Naive thymus-derived CD4-positive, alpha-beta T cell (primary cell): Measurements from ENCODE around the gene CD38. TPM values are rescaled to one million over a fixed set of nuclear protein-coding genes. Genes with fewer than 3 reads are reported as not detected.
A peak's percentile ranks its signal among the peaks of the same experiment; 100 is the strongest.
"Not testable (repeated sequence)": the region's sequence is repeated elsewhere in the genome, so short reads cannot be mapped to it uniquely, and the experiment has no call there.

ENCODE experiments used
- ATAC-seq: fragments of 150-1000 bp; cut with Tn5 transposase; 2 replicates; pipeline ENCODE4 v1.10.0; 2021; ENCODE audit warnings: mild to moderate bottlenecking, moderate library complexity
- CTCF ChIA-PET: fragments of 350-600 bp; sonication (Branson Sonifier 250); formaldehyde crosslinking; loops from one replicate; lab custom pipeline; 2021; ENCODE audit warnings: antibody characterized with exemption; lab: Charles Lee
- POLR2A ChIA-PET: fragments of 350-600 bp; sonication (Branson Sonifier 250); formaldehyde crosslinking; loops from one replicate; lab custom pipeline; 2021; ENCODE audit warnings: antibody characterized with exemption, inconsistent platforms; lab: Charles Lee
- DNase-seq, 9 donors: peaks; one replicate each; pipeline versions ENCODE4 v3.0.0 to v3.0.0-alpha.2; 2020 to 2022; ENCODE audit warnings: mixed read lengths in 1 of 9
- H3K27ac ChIP-seq: one replicate; pipeline ENCODE4 v1.7.0; 2013; ENCODE audit warnings: mild to moderate bottlenecking, low read depth, low read length, moderate library complexity
- H3K27me3 ChIP-seq, 2 donors: one replicate each; pipeline ENCODE4 v1.7.0; 2013; ENCODE audit warnings: low read length in 2 of 2, mild to moderate bottlenecking in 2 of 2, moderate library complexity in 2 of 2; ENCODE audit not compliant: control insufficient read depth in 2 of 2, insufficient read depth in 2 of 2
- H3K36me3 ChIP-seq, 3 experiments: 1 replicate in 2 of 3; 2 replicates in 1 of 3; pipeline ENCODE4 v1.7.0; 2013; ENCODE audit warnings: low read length in 3 of 3, mild to moderate bottlenecking in 3 of 3, moderate library complexity in 1 of 3; ENCODE audit not compliant: insufficient read depth in 3 of 3, control insufficient read depth in 2 of 3
- H3K4me1 ChIP-seq, 2 donors: one replicate each; pipeline ENCODE4 v1.7.0; 2013; ENCODE audit warnings: low read length in 2 of 2, mild to moderate bottlenecking in 2 of 2, moderate library complexity in 1 of 2; ENCODE audit not compliant: control insufficient read depth in 2 of 2, insufficient read depth in 2 of 2
- H3K4me3 ChIP-seq: 2 replicates; pipeline ENCODE4 v1.7.0; 2013; ENCODE audit warnings: mild to moderate bottlenecking, low read length
- H3K9me3 ChIP-seq, 3 experiments: 1 replicate in 2 of 3; 2 replicates in 1 of 3; pipeline ENCODE4 v1.7.0; 2013; ENCODE audit warnings: low read length in 3 of 3; ENCODE audit not compliant: control insufficient read depth in 2 of 3
- H3K27ac Mint-ChIP-seq, 9 donors: one replicate each; pipeline ENCODE4 v1.8.0; 2020 to 2022; ENCODE audit warnings: mixed read lengths in 9 of 9, mild to moderate bottlenecking in 8 of 9, moderate library complexity in 5 of 9, inconsistent platforms in 2 of 9
- H3K27me3 Mint-ChIP-seq, 5 donors: one replicate each; pipeline ENCODE4 v1.8.0; 2021 to 2022; ENCODE audit warnings: mixed read lengths in 5 of 5, mild to moderate bottlenecking in 1 of 5
- H3K36me3 Mint-ChIP-seq, 5 donors: one replicate each; pipeline ENCODE4 v1.8.0; 2020 to 2022; ENCODE audit warnings: mixed read lengths in 5 of 5, mild to moderate bottlenecking in 3 of 5, inconsistent platforms in 1 of 5
- H3K4me1 Mint-ChIP-seq, 7 donors: one replicate each; pipeline ENCODE4 v1.8.0; 2020 to 2022; ENCODE audit warnings: mixed read lengths in 7 of 7, mild to moderate bottlenecking in 3 of 7, inconsistent platforms in 1 of 7
- H3K4me3 Mint-ChIP-seq, 10 donors: one replicate each; pipeline ENCODE4 v1.8.0; 2020 to 2022; ENCODE audit warnings: mild to moderate bottlenecking in 10 of 10, mixed read lengths in 10 of 10, moderate library complexity in 6 of 10, inconsistent platforms in 2 of 10
- H3K9me3 Mint-ChIP-seq, 11 donors: one replicate each; pipeline ENCODE4 v1.8.0; 2020 to 2022; ENCODE audit warnings: mixed read lengths in 11 of 11, mild to moderate bottlenecking in 4 of 11, inconsistent platforms in 1 of 11, moderate library complexity in 1 of 11
- intact Hi-C, 2 donors: fragments of 100-400 bp; cut with micrococcal nuclease; formaldehyde crosslinking; loops; one replicate each; pipeline ENCODE4 v1.15.1; 2023
- polyA plus RNA-seq, 2 donors: library from polyadenylated mRNA; unstranded; fragments of 300-500 nt; fragmentation: Illumina TruSeq; gene quantifications; one replicate each; pipeline ENCODE4 v1.2.3, GENCODE V29; 2021
- total RNA-seq, 6 experiments: library from RNA in 5 of 6; stranded (reverse) in 5 of 6; gene quantifications; 1 replicate in 5 of 6; 2 replicates in 1 of 6; pipeline ENCODE4 v1.2.3 and lab custom pipeline; 2021 to 2026

The CD38 gene
- total and polyA plus RNA-seq, 7 experiments from 2014 or later, result 5.6 to 189 (median 14.0) TPM

DNA sequence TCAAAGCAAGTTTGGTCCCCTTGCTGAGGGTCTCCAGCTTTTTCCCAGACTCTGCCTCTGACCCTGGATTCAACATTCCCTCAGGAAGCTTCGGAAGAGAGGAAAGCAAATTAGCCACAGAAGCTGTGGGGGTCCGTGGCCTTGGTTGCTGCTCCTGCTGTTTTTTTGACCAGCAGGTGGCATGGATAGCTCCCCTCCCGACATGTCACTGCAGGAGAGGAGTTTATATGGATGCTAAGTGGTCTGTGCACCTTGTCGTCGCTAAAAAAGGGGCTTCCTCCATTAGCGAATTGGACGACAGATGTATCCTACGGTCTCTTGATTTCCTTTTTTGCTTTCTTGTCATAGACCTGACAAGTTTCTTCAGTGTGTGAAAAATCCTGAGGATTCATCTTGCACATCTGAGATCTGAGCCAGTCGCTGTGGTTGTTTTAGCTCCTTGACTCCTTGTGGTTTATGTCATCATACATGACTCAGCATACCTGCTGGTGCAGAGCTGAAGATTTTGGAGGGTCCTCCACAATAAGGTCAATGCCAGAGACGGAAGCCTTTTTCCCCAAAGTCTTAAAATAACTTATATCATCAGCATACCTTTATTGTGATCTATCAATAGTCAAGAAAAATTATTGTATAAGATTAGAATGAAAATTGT lies 70.2 kb downstream of the CD38 start:
- H3K27ac Mint-ChIP-seq, result peak overlapping the region in 1 of 9 donors; percentile 65
- Histone ChIP-seq H3K4me3 (no peak overlapping the region), H3K9me3 (no peaks in the 10 kb centered on the region), H3K27me3 (no peaks in the 10 kb centered on the region), H3K27ac (no peak overlapping the region), H3K36me3 (peaks cover 0 to 6% (median 0%) of the 10 kb centered on the region in 3 experiments), H3K4me1 (no peaks in the 10 kb centered on the region)
- H3K4me1 Mint-ChIP-seq, result peaks cover 0 to 2% (median 0%) of the 10 kb centered on the region in 7 donors
- ATAC-seq (no peak), DNase-seq (no peak)
- H3K36me3 Mint-ChIP-seq, result peaks cover 0 to 36% (median 29%) of the 10 kb centered on the region in 5 donors
- ChIA-PET POLR2A (interaction anchor here (0.5 kb wide), 1 partner anchor 81 kb away, joined by 4 read pairs; no protein-coding TSS in a partner anchor), CTCF (no interaction called here)
- H3K9me3 Mint-ChIP-seq, result no peaks in the 10 kb centered on the region
- no peaks in the 10 kb centered on the region for H3K27me3 Mint-ChIP-seq
- intact Hi-C loops, result no loop called here
- no peak overlapping the region for H3K4me3 Mint-ChIP-seq

DNA sequence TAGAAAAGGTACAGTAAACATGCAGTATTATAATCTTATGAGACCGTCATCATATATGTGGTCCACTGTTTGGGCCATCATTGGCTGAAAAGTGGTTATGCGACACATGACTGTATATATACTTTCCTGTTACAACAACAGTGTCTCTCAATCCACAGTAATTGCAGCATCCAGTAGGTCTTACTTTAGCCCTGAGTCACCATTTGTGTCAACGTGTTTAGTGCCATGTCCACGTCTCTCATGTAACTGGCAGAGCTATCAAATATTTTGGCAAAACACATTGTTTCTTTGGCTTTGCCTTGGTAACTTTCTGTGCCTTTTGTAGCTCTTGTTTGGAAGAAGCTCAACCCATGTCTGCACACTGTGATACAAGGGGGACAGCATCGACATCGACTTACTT lies 73.8 kb downstream of the CD38 start:
- Mint-ChIP-seq H3K27ac (no peak overlapping the region), H3K27me3 (no peaks in the 10 kb centered on the region), H3K36me3 (peaks cover 0 to 37% (median 35%) of the 10 kb centered on the region in 5 donors), H3K4me1 (peaks cover 0 to 2% (median 0%) of the 10 kb centered on the region in 7 donors), H3K4me3 (no peak overlapping the region), H3K9me3 (peaks cover 0 to 3% (median 0%) of the 10 kb centered on the region in 11 donors)
- intact Hi-C loops, result no loop called here
- ATAC-seq (no peak), DNase-seq (no peak)
- no peaks in the 10 kb centered on the region for H3K9me3 ChIP-seq
- POLR2A ChIA-PET, result no interaction called here
- no peak overlapping the region for H3K4me3 ChIP-seq
- no peaks in the 10 kb centered on the region for H3K27me3 ChIP-seq
- no peaks in the 10 kb centered on the region for H3K4me1 ChIP-seq
- H3K27ac ChIP-seq, result no peak overlapping the region
- CTCF ChIA-PET, result no interaction called here
- peaks cover 0 to 6% (median 0%) of the 10 kb centered on the region in 3 experiments for H3K36me3 ChIP-seq

DNA sequence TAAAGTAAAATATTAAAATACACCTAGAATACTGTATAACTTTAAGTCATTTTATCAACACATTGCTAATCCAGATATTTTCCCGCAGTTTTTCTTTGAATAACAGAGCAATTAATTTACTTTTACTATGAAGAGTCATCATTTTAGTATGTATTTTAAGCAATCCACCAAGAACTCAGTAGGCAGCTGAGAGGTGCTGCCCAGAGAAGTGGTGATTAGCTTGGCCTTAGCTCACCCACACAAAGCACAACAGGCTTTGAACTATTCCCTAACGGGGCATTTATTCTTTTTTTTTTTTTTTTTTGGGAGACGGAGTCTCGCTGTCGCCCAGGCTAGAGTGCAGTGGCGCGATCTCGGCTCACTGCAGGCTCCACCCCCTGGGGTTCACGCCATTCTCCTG lies 74.4 kb downstream of the CD38 start:
- H3K27ac Mint-ChIP-seq, result no peak overlapping the region
- intact Hi-C loops, result no loop called here
- CTCF ChIA-PET, result no interaction called here

DNA sequence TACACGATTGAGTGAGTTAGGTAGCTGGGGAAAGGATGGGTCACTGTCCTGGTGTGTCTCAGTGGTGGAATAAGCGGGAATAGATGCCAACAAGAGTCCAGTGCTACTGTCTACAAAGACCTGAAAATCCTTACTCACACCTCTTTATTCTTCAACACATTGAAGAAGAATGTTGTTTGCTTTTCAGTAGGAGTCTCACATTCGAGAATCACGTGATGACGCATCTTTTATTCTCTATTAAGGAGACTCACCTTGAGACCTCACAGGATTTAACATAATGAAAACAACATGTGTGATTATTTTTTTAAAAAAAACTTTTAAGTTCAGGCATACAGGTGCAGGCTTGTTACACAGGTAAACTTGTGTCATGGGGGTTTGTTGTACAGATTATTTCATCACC lies 75.2 kb downstream of the CD38 start:
- POLR2A ChIA-PET, result no interaction called here
- H3K4me1 ChIP-seq, result no peaks in the 10 kb centered on the region
- peaks cover 0 to 6% (median 0%) of the 10 kb centered on the region in 3 experiments for H3K36me3 ChIP-seq
- Mint-ChIP-seq H3K27ac (no peak overlapping the region), H3K4me1 (peaks cover 0 to 1% (median 0%) of the 10 kb centered on the region in 7 donors), H3K36me3 (peaks cover 4 to 30% (median 27%) of the 10 kb centered on the region in 5 donors), H3K27me3 (peaks cover 0 to 5% (median 0%) of the 10 kb centered on the region in 5 donors), H3K4me3 (no peak overlapping the region), H3K9me3 (peaks cover 0 to 5% (median 0%) of the 10 kb centered on the region in 11 donors)
- intact Hi-C loops, result no loop called here
- CTCF ChIA-PET, result no interaction called here
- no peak overlapping the region for H3K27ac ChIP-seq
- no peak for DNase-seq
- no peaks in the 10 kb centered on the region for H3K27me3 ChIP-seq
- no peak overlapping the region for H3K4me3 ChIP-seq
- no peaks in the 10 kb centered on the region for H3K9me3 ChIP-seq
- no peak for ATAC-seq

More for the DNA sequence above, 74.4 kb downstream of the CD38 start:
- Histone ChIP-seq H3K27me3 (no peaks in the 10 kb centered on the region), H3K36me3 (peaks cover 0 to 6% (median 0%) of the 10 kb centered on the region in 3 experiments), H3K27ac (no peak overlapping the region), H3K4me3 (no peak overlapping the region), H3K4me1 (no peaks in the 10 kb centered on the region), H3K9me3 (no peaks in the 10 kb centered on the region)
- no peaks in the 10 kb centered on the region for H3K27me3 Mint-ChIP-seq
- peaks cover 0 to 3% (median 0%) of the 10 kb centered on the region in 11 donors for H3K9me3 Mint-ChIP-seq
- H3K36me3 Mint-ChIP-seq, result peaks cover 0 to 37% (median 34%) of the 10 kb centered on the region in 5 donors
- H3K4me3 Mint-ChIP-seq, result no peak overlapping the region
- POLR2A ChIA-PET, result no interaction called here
- DNase-seq (no peak), ATAC-seq (no peak)
- peaks cover 0 to 2% (median 0%) of the 10 kb centered on the region in 7 donors for H3K4me1 Mint-ChIP-seq

DNA sequence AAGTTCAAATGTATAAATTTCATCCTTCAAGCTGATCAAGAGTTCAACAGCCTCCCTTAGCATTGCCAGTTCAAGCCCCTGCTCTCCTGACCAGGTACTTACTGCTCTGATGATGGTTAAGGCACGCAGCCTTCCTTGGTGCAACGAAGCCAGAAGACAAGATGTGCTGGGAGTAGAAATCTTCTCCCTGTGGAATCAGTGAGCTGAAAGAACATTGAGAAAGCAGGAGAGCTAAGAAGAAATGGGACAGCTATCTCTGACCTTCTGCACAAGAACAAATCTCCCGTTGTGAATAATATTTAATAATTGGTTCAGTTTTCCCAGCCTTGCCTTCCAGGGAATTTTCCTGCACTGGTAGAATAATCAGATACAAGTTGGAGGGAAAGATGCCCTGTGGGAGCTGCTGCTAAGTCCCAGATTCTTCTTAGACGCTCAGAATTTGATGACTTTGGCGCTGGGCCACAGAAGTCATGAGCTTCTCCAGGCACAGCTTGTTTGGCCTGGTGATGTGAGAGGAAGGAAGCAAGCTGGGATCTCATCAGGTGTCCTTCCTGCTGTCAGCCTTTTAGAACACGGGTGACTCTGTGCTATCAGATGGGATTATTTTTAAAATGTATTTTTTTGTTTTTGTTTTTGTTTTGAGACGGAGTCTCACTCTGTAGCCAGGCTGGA lies 77.8 kb downstream of the CD38 start:
- DNase-seq (no peak), ATAC-seq (no peak)
- Histone ChIP-seq H3K9me3 (no peaks in the 10 kb centered on the region), H3K36me3 (peaks cover 0 to 5% (median 0%) of the 10 kb centered on the region in 3 experiments), H3K4me1 (no peaks in the 10 kb centered on the region), H3K27ac (no peak overlapping the region), H3K4me3 (no peak overlapping the region), H3K27me3 (no peaks in the 10 kb centered on the region)
- H3K27me3 Mint-ChIP-seq, result peaks cover 0 to 5% (median 0%) of the 10 kb centered on the region in 5 donors
- H3K27ac Mint-ChIP-seq, result no peak overlapping the region
- intact Hi-C loops, result no loop called here
- no peak overlapping the region for H3K4me3 Mint-ChIP-seq
- CTCF ChIA-PET, result interaction anchor here (0.6 kb wide), 1 partner anchor 267 kb away, joined by 3 read pairs; no protein-coding TSS in a partner anchor
- peaks cover 4 to 20% (median 13%) of the 10 kb centered on the region in 5 donors for H3K36me3 Mint-ChIP-seq
- POLR2A ChIA-PET, result no interaction called here
- H3K4me1 Mint-ChIP-seq, result no peaks in the 10 kb centered on the region
- peaks cover 0 to 5% (median 0%) of the 10 kb centered on the region in 11 donors for H3K9me3 Mint-ChIP-seq

DNA sequence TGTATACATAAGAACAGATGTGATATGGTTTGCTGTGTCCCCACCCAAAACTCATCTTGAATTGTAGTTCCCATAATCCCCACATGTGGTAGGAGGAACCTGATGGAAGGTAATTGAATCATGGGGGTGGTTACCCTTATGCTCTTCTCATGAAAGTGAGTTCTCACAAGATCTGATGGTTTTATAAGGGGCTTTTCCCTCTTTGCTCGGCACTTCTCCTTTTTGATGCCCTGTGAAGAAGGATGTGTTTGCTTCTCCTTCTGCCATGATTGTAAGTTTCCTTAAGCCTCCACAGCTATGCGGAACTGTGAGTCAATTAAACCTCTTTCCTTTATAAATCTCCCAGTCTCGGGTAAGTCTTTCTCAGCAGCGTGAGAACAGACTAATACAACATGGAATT lies 83.1 kb downstream of the CD38 start:
- H3K9me3 Mint-ChIP-seq, H3K27me3 ChIP-seq, CTCF ChIA-PET, H3K27me3 Mint-ChIP-seq, H3K4me1 ChIP-seq, H3K4me3 Mint-ChIP-seq, H3K27ac Mint-ChIP-seq, H3K27ac ChIP-seq, DNase-seq, H3K36me3 Mint-ChIP-seq, POLR2A ChIA-PET, H3K4me3 ChIP-seq, H3K36me3 ChIP-seq, H3K4me1 Mint-ChIP-seq, H3K9me3 ChIP-seq: not testable (repeated sequence)
- peak; percentile 51 for ATAC-seq
- intact Hi-C loops, result loop anchor here in 1 of 2 donors (10.0 kb wide), 1 partner anchor 126 kb away; no protein-coding TSS in a partner anchor
